ENCODE measurements around the gene BCOR. TPM values are rescaled to one million over a fixed set of nuclear protein-coding genes. Genes with fewer than 3 reads are reported as not detected.

BCOR gene
- total and polyA plus RNA-seq, 9 of the 15 experiments (the other 6 are each of a cell fraction or from before 2014, with no cell fraction given) = 27.5 to 113 (median 37.6) TPM

GRCh38 chrX:40092808-40093435 is 4.8 kb downstream of the BCOR start:
- Histone ChIP-seq H3K27me3 (ENCODE audit: control insufficient read depth in 2 of 2, insufficient read depth in 2 of 2, low read length in 2 of 2) (no peaks in the 10 kb centered on the region), H3K79me2 (ENCODE audit: control insufficient read depth, insufficient read depth, low read length) (peaks cover 99% of the 10 kb centered on the region), H4K20me1 (replicated peaks; ENCODE audit: control insufficient read depth, insufficient read depth, low read length) (peaks cover 80% of the 10 kb centered on the region), H3K4me1 (replicated peaks in 1 of 2; ENCODE audit: control insufficient read depth in 2 of 2, insufficient read depth in 2 of 2, low read length in 2 of 2) (peaks cover 41 to 62% of the 10 kb centered on the region in 2 experiments), H2AFZ (ENCODE audit: low read depth, low read length) (no peak overlapping the region), H3K36me3 (ENCODE audit: control insufficient read depth, insufficient read depth, low read length) (peaks cover 40% of the 10 kb centered on the region), H3K9me1 (ENCODE audit: control insufficient read depth, insufficient read depth, low read length) (peaks cover 12% of the 10 kb centered on the region), H3K4me3 (peak overlapping the region; percentile 70; the same call in 1 of the 2 replicates), H3K4me2 (ENCODE audit: insufficient read depth, low read length) (peak overlapping the region; percentile 86), H3K27ac (ENCODE audit: extremely low read depth, low read depth, low read length) (peak overlapping the region; percentile 57), H3K9me3 (replicated peaks; ENCODE audit: control insufficient read depth, insufficient read depth, low read depth, low read length) (no peaks in the 10 kb centered on the region), H3K9ac (ENCODE audit: insufficient read depth in 1 of 2, low read depth in 2 of 2, low read length in 2 of 2) (peak overlapping the region; percentile 44 to 87; a peak in 3 of 4 replicates)
- DNase-seq (ENCODE audit: extremely low read depth in 1 of 4, low spot score in 3 of 4) (no peak), FAIRE-seq (no peak), ATAC-seq (no peak)
- BruUV-seq (replicated peaks) = TSS peak; percentile 18
- WGBS (ENCODE audit: insufficient coverage, low coverage, missing lambda C conversion rate) = 36% methylated on average over 9 of the region's 9 CpGs
- TF ChIP-seq ZNF785 (CRISPR knock-in tag; IDR thresholded peaks at IDR 0.05) (no peak), SUPT5H (IDR thresholded peaks at IDR 0.05) (0 out of 2 replicates have a peak, but pooled peaks have one; percentile 5), NFRKB (IDR thresholded peaks at IDR 0.05; ENCODE audit: low read depth) (no peak), EGR1 (conservative IDR thresholded peaks at IDR 0.05) (no peak), ZNF780A (CRISPR knock-in tag; IDR thresholded peaks at IDR 0.05) (no peak), FOXA3 (CRISPR knock-in tag; conservative IDR thresholded peaks at IDR 0.05 in 1 of 2, IDR thresholded peaks at IDR 0.05 in 1 of 2) (peak in 1 of 2 experiments; percentile 58; a peak in 2 of 4 replicates), POLR2AphosphoS5 (IDR thresholded peaks at IDR 0.05; ENCODE audit: control insufficient read depth, insufficient read depth, low read depth, low read length) (0 out of 2 replicates have a peak, but pooled peaks have one; percentile 12), ZNF121 (CRISPR knock-in tag; conservative IDR thresholded peaks at IDR 0.05) (no peak), PTTG1 (tag; IDR thresholded peaks at IDR 0.05; ENCODE audit: low read depth) (no peak), SAP30 (IDR thresholded peaks at IDR 0.05; ENCODE audit: borderline replicate concordance, insufficient read depth, low read depth, low read length, poor library complexity, severe bottlenecking) (no peak), MTA2 (IDR thresholded peaks at IDR 0.05; ENCODE audit: low read depth) (no peak), SRSF1 (IDR thresholded peaks at IDR 0.05; ENCODE audit: low read depth, low read length) (no peak), POLR2A (conservative IDR thresholded peaks at IDR 0.05) (peak; percentile 50; the same call in 1 of the 2 replicates)
- TF ChIP-seq, protein P1, sequence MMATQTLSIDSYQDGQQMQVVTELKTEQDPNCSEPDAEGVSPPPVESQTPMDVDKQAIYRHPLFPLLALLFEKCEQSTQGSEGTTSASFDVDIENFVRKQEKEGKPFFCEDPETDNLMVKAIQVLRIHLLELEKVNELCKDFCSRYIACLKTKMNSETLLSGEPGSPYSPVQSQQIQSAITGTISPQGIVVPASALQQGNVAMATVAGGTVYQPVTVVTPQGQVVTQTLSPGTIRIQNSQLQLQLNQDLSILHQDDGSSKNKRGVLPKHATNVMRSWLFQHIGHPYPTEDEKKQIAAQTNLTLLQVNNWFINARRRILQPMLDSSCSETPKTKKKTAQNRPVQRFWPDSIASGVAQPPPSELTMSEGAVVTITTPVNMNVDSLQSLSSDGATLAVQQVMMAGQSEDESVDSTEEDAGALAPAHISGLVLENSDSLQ (IDR thresholded peaks at IDR 0.05) = peak; percentile 65
- POLR2A ChIA-PET = interaction anchor here (0.6 to 3.8 kb wide), 12 partner anchors 7 to 205 kb away, joined by 3 to 18 read pairs (median 4); no protein-coding TSS in a partner anchor
- in situ Hi-C loops (cut with MboI) (no loop called here), intact Hi-C loops (cut with micrococcal nuclease) (loop anchor here (2.0 to 10.0 kb wide), 2 partner anchors 78 to 274 kb away; no protein-coding TSS in a partner anchor)
- CTCF ChIA-PET (ENCODE audit: low intra/inter-chr PET ratio) = no interaction called here
